Measurements from ENCODE around the gene OR3A3.
"Not testable (repeated sequence)": the region's sequence is repeated elsewhere in the genome, so short reads cannot be mapped to it uniquely, and the experiment has no call there.

GRCh38 chr17:3397801-3398200, 13.4 kb upstream of the OR3A3 start:
- TF ChIP-seq CTCF (IDR thresholded peaks at IDR 0.05; ENCODE audit: low read length); EZH2 (optimal IDR thresholded peaks at IDR 0.05; ENCODE audit: low read depth, low read length); EZH2phosphoT487 (IDR thresholded peaks at IDR 0.05; ENCODE audit: low read length): not testable (repeated sequence)

Data from MM.1S (cell line).